ENCODE data around the gene KIRREL3. TPM values are rescaled to one million over a fixed set of nuclear protein-coding genes. Genes with fewer than 3 reads are reported as not detected.
"Not testable (repeated sequence)": the region's sequence is repeated elsewhere in the genome, so short reads cannot be mapped to it uniquely, and the experiment has no call there.

Gene KIRREL3
- total RNA-seq, 2 experiments from 2014 or later = not detected

DNA sequence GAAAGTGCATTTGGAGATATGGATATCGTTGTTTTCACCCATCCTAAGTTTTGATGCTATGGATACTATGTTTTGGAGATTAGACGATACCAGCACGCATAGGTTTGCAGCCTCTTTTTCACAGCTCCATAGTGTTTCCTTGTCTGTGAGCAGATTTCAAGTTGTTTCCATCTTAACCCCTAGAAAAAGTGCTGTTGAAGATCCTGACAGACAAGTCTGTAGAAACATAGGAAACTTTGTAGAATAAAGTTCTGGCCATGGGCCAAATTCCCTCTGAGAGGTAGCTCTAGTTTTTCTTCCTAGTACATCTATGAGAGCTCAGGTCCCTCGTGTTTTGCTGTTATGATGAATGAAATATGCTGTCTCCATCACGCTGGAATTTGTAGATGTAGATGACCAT is 612.7 kb downstream of the KIRREL3 start:
- H3K27ac Mint-ChIP-seq = no peak overlapping the region
- POLR2A ChIA-PET = interaction anchor here (0.5 kb wide), 1 partner anchor 34 kb away, joined by 3 read pairs; no protein-coding TSS in a partner anchor

DNA sequence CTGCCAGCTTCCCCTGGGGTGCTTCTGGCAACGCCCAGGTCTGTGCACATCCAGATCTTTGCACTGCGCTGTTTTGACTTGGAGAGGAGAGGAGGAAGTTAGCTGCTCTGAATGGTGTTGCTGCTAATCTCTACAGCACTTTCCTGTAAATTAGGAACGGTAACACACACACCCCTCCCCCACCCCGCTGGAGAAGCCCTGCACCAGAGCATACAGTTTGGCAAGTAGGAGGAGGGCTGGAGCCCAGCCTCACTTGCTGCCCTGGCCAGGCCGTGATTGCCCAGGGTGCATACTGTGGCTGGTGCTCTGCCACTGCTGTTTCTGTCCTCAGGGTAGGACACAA is 613.9 kb downstream of the KIRREL3 start:
- H3K9me3 ChIP-seq (ENCODE audit: control insufficient read depth in 1 of 2, insufficient read depth in 1 of 2, low read length in 2 of 2); ATAC-seq (ENCODE audit: poor library complexity); POLR2A ChIA-PET; H3K36me3 Mint-ChIP-seq (ENCODE audit: low read depth); H3K27me3 Mint-ChIP-seq; H3K4me1 Mint-ChIP-seq (ENCODE audit: low read depth); H3K4me3 Mint-ChIP-seq; H3K27ac ChIP-seq (ENCODE audit: low read depth in 1 of 2, low read length in 2 of 2); H3K9me3 Mint-ChIP-seq; H3K4me3 ChIP-seq (ENCODE audit: low read length); CTCF ChIA-PET; H3K4me1 ChIP-seq (ENCODE audit: insufficient read depth, low read length); intact Hi-C loops (cut with DNase I, micrococcal nuclease); H3K27ac Mint-ChIP-seq; H3K27me3 ChIP-seq (ENCODE audit: control insufficient read depth in 1 of 2, insufficient read depth in 2 of 2, low read length in 2 of 2); H3K36me3 ChIP-seq (ENCODE audit: insufficient read depth, low read length): not testable (repeated sequence)
- DNase-seq = peak in 1 of 14 experiments; percentile 2

More for the DNA sequence above, 612.7 kb downstream of the KIRREL3 start:
- Mint-ChIP-seq H3K4me3 (no peak overlapping the region), H3K4me1 (ENCODE audit: low read depth) (no peaks in the 10 kb centered on the region), H3K27me3 (no peaks in the 10 kb centered on the region), H3K36me3 (ENCODE audit: low read depth) (no peaks in the 10 kb centered on the region), H3K9me3 (no peaks in the 10 kb centered on the region)
- no peaks in the 10 kb centered on the region for H3K36me3 ChIP-seq (ENCODE audit: insufficient read depth, low read length)
- H3K9me3 ChIP-seq (ENCODE audit: control insufficient read depth in 1 of 2, insufficient read depth in 1 of 2, low read length in 2 of 2) = no peaks in the 10 kb centered on the region
- intact Hi-C loops (cut with DNase I, micrococcal nuclease) = no loop called here
- CTCF ChIA-PET = no interaction called here
- H3K4me3 ChIP-seq (ENCODE audit: low read length) = no peak overlapping the region
- no peaks in the 10 kb centered on the region for H3K27me3 ChIP-seq (ENCODE audit: control insufficient read depth in 1 of 2, insufficient read depth in 2 of 2, low read length in 2 of 2)
- ATAC-seq (ENCODE audit: poor library complexity) = no peak
- DNase-seq = no peak
- H3K4me1 ChIP-seq (ENCODE audit: insufficient read depth, low read length) = no peaks in the 10 kb centered on the region
- H3K27ac ChIP-seq (ENCODE audit: low read depth in 1 of 2, low read length in 2 of 2) = no peak overlapping the region
- TF ChIP-seq, protein P1, sequence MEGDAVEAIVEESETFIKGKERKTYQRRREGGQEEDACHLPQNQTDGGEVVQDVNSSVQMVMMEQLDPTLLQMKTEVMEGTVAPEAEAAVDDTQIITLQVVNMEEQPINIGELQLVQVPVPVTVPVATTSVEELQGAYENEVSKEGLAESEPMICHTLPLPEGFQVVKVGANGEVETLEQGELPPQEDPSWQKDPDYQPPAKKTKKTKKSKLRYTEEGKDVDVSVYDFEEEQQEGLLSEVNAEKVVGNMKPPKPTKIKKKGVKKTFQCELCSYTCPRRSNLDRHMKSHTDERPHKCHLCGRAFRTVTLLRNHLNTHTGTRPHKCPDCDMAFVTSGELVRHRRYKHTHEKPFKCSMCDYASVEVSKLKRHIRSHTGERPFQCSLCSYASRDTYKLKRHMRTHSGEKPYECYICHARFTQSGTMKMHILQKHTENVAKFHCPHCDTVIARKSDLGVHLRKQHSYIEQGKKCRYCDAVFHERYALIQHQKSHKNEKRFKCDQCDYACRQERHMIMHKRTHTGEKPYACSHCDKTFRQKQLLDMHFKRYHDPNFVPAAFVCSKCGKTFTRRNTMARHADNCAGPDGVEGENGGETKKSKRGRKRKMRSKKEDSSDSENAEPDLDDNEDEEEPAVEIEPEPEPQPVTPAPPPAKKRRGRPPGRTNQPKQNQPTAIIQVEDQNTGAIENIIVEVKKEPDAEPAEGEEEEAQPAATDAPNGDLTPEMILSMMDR (IDR thresholded peaks at IDR 0.05) = no peak

DNA sequence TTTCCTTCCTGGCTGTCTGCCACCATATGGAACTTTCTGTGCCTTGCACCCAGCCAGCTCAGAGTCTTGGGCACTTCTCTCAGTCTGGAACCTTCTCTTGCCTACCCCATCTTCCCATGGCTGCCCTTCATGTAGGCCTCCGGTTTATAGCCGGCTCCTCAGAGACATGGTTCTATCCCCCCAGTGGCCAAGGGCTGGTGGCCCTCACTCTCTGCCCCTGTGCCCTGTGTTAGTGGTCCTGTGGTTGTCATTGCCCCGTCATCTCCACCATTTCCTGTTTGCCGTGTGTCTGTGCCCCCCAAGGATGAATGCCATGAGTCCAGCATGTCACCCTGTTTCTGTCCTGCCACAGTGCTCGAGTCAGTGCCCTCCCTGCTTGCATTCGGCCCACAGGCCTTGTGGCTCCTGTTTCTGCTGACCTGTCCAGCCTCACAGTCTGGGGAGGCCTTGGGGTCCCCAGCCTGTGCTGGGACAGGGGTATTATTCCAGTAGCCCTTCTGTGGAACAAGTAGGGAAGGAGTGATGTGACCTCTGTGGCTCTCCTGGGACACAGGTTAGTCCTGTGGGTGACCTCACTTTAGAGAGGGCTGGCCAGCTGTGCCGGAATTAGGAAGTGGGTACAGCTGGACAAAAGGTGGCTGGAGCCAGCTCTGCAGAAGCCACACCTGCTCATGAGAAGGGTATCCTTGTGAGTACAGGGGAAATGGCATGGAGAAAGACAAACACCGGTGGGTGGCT is 614.4 kb downstream of the KIRREL3 start:
- TF ChIP-seq, protein P1 (IDR thresholded peaks at IDR 0.05) = no peak
- H3K36me3 Mint-ChIP-seq (ENCODE audit: low read depth) = no peaks in the 10 kb centered on the region
- ChIA-PET CTCF (no interaction called here), POLR2A (no interaction called here)
- intact Hi-C loops (cut with DNase I, micrococcal nuclease) = no loop called here
- H3K9me3 Mint-ChIP-seq = no peaks in the 10 kb centered on the region
- H3K36me3 ChIP-seq (ENCODE audit: insufficient read depth, low read length) = no peaks in the 10 kb centered on the region
- no peak overlapping the region for H3K4me3 ChIP-seq (ENCODE audit: low read length)
- no peak overlapping the region for H3K27ac Mint-ChIP-seq
- no peaks in the 10 kb centered on the region for H3K9me3 ChIP-seq (ENCODE audit: control insufficient read depth in 1 of 2, insufficient read depth in 1 of 2, low read length in 2 of 2)
- no peaks in the 10 kb centered on the region for H3K27me3 ChIP-seq (ENCODE audit: control insufficient read depth in 1 of 2, insufficient read depth in 2 of 2, low read length in 2 of 2)
- no peak overlapping the region for H3K4me3 Mint-ChIP-seq
- no peaks in the 10 kb centered on the region for H3K27me3 Mint-ChIP-seq
- no peak overlapping the region for H3K27ac ChIP-seq (ENCODE audit: low read depth in 1 of 2, low read length in 2 of 2)
- no peak for DNase-seq
- no peaks in the 10 kb centered on the region for H3K4me1 Mint-ChIP-seq (ENCODE audit: low read depth)
- H3K4me1 ChIP-seq (ENCODE audit: insufficient read depth, low read length) = no peaks in the 10 kb centered on the region
- no peak for ATAC-seq (ENCODE audit: poor library complexity)

Measured in CD4-positive, alpha-beta T cell (primary cell).